ENCODE results near the gene HNRNPK. TPM values are rescaled to one million over a fixed set of nuclear protein-coding genes. Genes with fewer than 3 reads are reported as not detected.
A peak's percentile ranks its signal among the peaks of the same experiment; 100 is the strongest.

Gene HNRNPK
- total and polyA plus RNA-seq, 10 of the 15 experiments (the other 5 are each of a cell fraction or from before 2014, with no cell fraction given) = 235 to 970 (median 652) TPM

DNA sequence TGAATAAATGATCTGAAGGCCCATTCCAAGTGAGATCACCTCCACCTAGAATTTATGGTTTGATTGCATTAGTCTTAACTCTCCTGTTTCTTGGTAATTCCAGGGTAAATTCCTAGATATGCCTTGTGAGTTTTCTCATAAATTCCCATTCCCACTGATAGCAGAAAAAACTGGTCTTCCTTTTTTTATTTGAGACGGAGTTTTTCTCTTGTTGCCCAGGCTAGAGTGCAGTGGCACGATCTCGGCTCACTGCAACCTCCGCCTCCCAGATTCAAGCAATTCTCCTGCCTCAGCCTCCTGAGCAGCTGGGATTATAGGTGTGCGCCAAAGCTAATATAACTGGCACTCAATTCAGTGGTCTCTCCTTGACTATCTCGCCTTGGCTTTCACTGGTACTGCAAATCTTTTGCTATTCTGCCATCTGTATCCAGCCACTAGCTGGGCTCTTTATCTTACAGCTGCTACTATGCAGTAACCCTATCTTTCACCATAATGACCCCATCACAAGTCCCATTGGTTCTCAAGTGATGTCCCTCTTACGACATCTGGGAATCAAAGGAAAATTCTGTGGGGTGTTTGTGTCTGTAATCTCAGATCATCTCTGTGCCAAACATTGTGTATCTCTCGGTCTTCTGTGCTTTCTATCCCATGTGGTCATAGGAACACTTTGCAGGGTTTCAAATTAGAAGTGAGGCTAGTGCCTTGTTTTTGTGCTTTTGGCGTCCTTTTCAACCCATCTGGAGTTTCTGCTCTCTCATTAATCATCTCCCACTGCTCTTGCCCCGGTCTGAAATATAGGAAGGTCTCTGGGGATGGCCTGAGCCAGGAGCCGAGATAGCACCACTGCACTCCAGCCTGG lies 14.4 kb downstream of the HNRNPK start (continued):
- TF ChIP-seq SPI1 (IDR thresholded peaks at IDR 0.05; ENCODE audit: borderline replicate concordance, insufficient read depth, low read depth, low read length) (no peak), JUND (IDR thresholded peaks at IDR 0.05; ENCODE audit: low read depth, low read length) (no peak), PKNOX1 (IDR thresholded peaks at IDR 0.05) (no peak), FOXK2 (IDR thresholded peaks at IDR 0.05) (no peak), SIX5 (IDR thresholded peaks at IDR 0.05; ENCODE audit: low read depth, low read length, severe bottlenecking) (no peak), ZNF217 (IDR thresholded peaks at IDR 0.05) (no peak), IKZF1 (conservative IDR thresholded peaks at IDR 0.05) (no peak), ZNF274 (IDR thresholded peaks at IDR 0.05; ENCODE audit: insufficient read depth, insufficient read length) (no peak), NFIC (IDR thresholded peaks at IDR 0.05; ENCODE audit: low read depth, low read length) (no peak; the same call in 1 of the 2 replicates), SKIL (IDR thresholded peaks at IDR 0.05; ENCODE audit: low read depth, poor library complexity, severe bottlenecking) (no peak), CBX5 (IDR thresholded peaks at IDR 0.05; ENCODE audit: low read depth) (no peak), NRF1 (conservative IDR thresholded peaks at IDR 0.05; ENCODE audit: low read depth, low read length) (no peak), NR2C1 (IDR thresholded peaks at IDR 0.05) (no peak), POLR2AphosphoS5 (IDR thresholded peaks at IDR 0.05; ENCODE audit: low read length) (peak; percentile 77), FOXM1 (IDR thresholded peaks at IDR 0.05; ENCODE audit: low read depth, low read length) (peak; percentile 22; the same call in 1 of the 2 replicates), E4F1 (IDR thresholded peaks at IDR 0.05; ENCODE audit: borderline replicate concordance, partially characterized antibody) (no peak), LARP7 (IDR thresholded peaks at IDR 0.05) (no peak)
- TF ChIP-seq, protein P1, sequence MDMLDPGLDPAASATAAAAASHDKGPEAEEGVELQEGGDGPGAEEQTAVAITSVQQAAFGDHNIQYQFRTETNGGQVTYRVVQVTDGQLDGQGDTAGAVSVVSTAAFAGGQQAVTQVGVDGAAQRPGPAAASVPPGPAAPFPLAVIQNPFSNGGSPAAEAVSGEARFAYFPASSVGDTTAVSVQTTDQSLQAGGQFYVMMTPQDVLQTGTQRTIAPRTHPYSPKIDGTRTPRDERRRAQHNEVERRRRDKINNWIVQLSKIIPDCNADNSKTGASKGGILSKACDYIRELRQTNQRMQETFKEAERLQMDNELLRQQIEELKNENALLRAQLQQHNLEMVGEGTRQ (IDR thresholded peaks at IDR 0.05; ENCODE audit: borderline replicate concordance, low read depth, low read length) = no peak
- TF ChIP-seq, protein P2, sequence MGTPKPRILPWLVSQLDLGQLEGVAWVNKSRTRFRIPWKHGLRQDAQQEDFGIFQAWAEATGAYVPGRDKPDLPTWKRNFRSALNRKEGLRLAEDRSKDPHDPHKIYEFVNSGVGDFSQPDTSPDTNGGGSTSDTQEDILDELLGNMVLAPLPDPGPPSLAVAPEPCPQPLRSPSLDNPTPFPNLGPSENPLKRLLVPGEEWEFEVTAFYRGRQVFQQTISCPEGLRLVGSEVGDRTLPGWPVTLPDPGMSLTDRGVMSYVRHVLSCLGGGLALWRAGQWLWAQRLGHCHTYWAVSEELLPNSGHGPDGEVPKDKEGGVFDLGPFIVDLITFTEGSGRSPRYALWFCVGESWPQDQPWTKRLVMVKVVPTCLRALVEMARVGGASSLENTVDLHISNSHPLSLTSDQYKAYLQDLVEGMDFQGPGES (IDR thresholded peaks at IDR 0.05) = no peak
- TF ChIP-seq, protein P3, sequence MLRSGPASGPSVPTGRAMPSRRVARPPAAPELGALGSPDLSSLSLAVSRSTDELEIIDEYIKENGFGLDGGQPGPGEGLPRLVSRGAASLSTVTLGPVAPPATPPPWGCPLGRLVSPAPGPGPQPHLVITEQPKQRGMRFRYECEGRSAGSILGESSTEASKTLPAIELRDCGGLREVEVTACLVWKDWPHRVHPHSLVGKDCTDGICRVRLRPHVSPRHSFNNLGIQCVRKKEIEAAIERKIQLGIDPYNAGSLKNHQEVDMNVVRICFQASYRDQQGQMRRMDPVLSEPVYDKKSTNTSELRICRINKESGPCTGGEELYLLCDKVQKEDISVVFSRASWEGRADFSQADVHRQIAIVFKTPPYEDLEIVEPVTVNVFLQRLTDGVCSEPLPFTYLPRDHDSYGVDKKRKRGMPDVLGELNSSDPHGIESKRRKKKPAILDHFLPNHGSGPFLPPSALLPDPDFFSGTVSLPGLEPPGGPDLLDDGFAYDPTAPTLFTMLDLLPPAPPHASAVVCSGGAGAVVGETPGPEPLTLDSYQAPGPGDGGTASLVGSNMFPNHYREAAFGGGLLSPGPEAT (IDR thresholded peaks at IDR 0.05; ENCODE audit: low read depth) = no peak
